ENCODE data around the gene MAP2K5. TPM values are rescaled to one million over a fixed set of nuclear protein-coding genes. Genes with fewer than 3 reads are reported as not detected.

MAP2K5 gene
- total RNA-seq, 2 donors from 2014 or later: 7.4 to 10.2 TPM

DNA sequence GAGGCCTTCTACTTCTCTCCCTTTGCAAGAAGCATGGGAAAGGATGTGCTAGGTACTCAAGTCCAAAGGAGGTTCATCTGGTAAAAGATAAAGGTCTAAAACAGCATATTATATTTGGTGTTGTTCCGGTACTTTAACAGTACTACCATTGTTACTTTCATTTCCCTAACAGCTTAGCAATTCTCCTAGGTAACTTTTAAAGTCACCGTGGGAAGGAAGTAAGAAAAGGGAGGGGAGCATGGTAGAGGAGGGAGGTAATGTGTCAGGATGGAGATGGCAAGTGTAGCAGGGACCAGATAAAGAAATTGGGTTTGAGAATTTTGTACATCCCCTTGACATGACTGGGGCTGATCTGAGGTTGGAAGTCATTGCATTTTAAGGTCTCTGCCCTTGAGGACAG, 193.4 kb downstream of the MAP2K5 start:
- ATAC-seq (ENCODE audit: insufficient number of reproducible peaks, low FRiP score, low read depth): no peak
- TF ChIP-seq, protein P1, sequence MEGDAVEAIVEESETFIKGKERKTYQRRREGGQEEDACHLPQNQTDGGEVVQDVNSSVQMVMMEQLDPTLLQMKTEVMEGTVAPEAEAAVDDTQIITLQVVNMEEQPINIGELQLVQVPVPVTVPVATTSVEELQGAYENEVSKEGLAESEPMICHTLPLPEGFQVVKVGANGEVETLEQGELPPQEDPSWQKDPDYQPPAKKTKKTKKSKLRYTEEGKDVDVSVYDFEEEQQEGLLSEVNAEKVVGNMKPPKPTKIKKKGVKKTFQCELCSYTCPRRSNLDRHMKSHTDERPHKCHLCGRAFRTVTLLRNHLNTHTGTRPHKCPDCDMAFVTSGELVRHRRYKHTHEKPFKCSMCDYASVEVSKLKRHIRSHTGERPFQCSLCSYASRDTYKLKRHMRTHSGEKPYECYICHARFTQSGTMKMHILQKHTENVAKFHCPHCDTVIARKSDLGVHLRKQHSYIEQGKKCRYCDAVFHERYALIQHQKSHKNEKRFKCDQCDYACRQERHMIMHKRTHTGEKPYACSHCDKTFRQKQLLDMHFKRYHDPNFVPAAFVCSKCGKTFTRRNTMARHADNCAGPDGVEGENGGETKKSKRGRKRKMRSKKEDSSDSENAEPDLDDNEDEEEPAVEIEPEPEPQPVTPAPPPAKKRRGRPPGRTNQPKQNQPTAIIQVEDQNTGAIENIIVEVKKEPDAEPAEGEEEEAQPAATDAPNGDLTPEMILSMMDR (IDR thresholded peaks at IDR 0.05): no peak
- Histone ChIP-seq H3K4me1 (ENCODE audit: control insufficient read depth in 1 of 2, low read depth in 2 of 2) (no peaks in the 10 kb centered on the region), H3K27me3 (replicated peaks; ENCODE audit: insufficient read depth) (no peaks in the 10 kb centered on the region), H3K27ac (no peak overlapping the region), H3K4me3 (no peak overlapping the region), H3K9me3 (no peaks in the 10 kb centered on the region), H3K36me3 (no peaks in the 10 kb centered on the region)
- no peak for DNase-seq (ENCODE audit: low spot score)

DNA sequence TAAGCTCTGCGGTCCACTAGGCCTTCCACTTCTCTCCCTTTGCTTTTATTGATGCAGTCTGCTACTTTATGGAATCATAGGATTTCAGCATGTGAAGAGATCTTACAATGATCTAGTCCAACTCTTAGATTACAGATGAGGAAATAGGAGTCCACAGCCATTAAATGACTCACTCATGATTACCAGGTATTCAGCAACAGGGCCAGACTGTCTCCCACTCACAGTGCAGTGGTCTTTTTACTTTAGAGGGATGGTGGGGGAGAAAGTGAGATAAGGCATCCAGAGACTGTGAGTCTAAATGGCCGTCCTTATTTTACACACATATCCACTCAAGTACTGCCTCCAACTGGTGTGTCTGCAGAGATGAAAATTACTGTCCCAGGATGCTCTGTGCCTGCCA, 194.3 kb downstream of the MAP2K5 start:
- H3K4me3 ChIP-seq: no peak overlapping the region
- no peaks in the 10 kb centered on the region for H3K27me3 ChIP-seq (replicated peaks; ENCODE audit: insufficient read depth)
- no peak for ATAC-seq (ENCODE audit: insufficient number of reproducible peaks, low FRiP score, low read depth)
- no peaks in the 10 kb centered on the region for H3K4me1 ChIP-seq (ENCODE audit: control insufficient read depth in 1 of 2, low read depth in 2 of 2)
- H3K27ac ChIP-seq: no peak overlapping the region
- TF ChIP-seq, protein P1 (IDR thresholded peaks at IDR 0.05): no peak
- no peaks in the 10 kb centered on the region for H3K9me3 ChIP-seq
- H3K36me3 ChIP-seq: no peaks in the 10 kb centered on the region
- no peak for DNase-seq (ENCODE audit: low spot score)

DNA sequence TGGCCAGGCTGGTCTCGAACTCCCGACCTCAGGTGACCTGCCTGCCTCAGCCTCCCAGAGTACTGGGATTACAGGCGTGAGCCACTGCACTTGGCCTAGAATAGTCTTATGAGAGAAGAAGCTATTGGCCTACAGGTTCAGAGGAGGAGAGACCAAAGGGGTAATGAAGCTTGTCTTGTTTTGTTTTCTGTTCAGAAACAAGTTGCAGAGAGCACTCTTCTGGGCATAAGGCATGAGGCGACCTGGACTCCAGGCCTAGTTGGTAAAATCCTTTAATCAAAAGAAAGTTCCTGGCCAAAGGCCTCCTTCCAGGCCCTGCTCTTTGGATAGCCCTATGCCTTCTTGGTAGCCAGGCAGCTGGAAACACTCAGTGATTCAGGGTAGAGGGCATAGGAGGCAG, 195.6 kb downstream of the MAP2K5 start:
- Histone ChIP-seq H3K9me3 (no peaks in the 10 kb centered on the region), H3K4me3 (no peak overlapping the region), H3K27ac (no peak overlapping the region), H3K4me1 (ENCODE audit: control insufficient read depth in 1 of 2, low read depth in 2 of 2) (no peaks in the 10 kb centered on the region), H3K36me3 (no peaks in the 10 kb centered on the region), H3K27me3 (replicated peaks; ENCODE audit: insufficient read depth) (no peaks in the 10 kb centered on the region)
- DNase-seq (ENCODE audit: low spot score) (no peak), ATAC-seq (ENCODE audit: insufficient number of reproducible peaks, low FRiP score, low read depth) (no peak)
- TF ChIP-seq, protein P1 (IDR thresholded peaks at IDR 0.05): no peak

DNA sequence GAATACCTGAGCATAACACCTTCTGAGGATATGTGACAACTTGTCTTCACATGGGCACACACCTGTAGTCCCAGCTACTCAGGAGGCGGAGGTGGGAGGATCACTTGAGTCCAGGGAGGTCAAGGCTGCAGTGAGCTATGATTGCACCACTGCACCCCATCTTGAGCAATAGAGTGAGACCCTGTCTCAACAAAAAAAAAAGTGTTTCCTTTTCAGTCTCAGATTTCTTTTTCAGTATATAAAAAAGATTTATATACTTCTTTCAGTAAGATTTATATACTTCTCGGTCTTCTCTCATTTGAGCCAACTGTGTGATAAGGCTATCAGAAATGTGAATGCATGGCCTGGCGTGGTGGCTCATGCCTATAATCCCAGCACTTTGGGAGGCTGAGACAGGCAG, 197.9 kb downstream of the MAP2K5 start:
- Histone ChIP-seq H3K36me3 (no peaks in the 10 kb centered on the region), H3K4me1 (ENCODE audit: control insufficient read depth in 1 of 2, low read depth in 2 of 2) (no peaks in the 10 kb centered on the region), H3K27ac (no peak overlapping the region), H3K27me3 (replicated peaks; ENCODE audit: insufficient read depth) (no peaks in the 10 kb centered on the region), H3K4me3 (no peak overlapping the region), H3K9me3 (no peaks in the 10 kb centered on the region)
- ATAC-seq (ENCODE audit: insufficient number of reproducible peaks, low FRiP score, low read depth) (no peak), DNase-seq (ENCODE audit: low spot score) (no peak)
- TF ChIP-seq, protein P1 (IDR thresholded peaks at IDR 0.05): no peak

DNA sequence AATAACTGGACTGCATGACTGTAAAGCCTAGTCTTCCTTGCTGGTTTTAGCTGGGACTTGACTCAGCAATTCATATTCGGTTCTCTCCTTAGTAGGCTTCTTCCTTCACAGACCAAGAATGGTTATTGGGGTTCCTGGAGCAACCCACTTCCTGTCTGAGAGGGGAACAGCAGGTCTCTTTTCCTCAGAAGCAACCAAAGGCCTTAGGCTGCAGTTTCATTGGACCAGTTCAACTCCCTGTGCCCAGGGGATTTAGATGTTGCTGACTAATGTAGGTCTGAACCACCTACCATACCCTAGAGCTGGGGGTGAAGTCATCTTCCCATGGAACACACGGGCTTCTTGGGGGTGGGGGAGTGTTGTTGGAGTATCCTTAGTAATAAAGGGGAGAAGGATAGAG, 198.8 kb downstream of the MAP2K5 start:
- TF ChIP-seq, protein P1 (IDR thresholded peaks at IDR 0.05): no peak
- H3K27me3 ChIP-seq (replicated peaks; ENCODE audit: insufficient read depth): no peaks in the 10 kb centered on the region
- no peaks in the 10 kb centered on the region for H3K9me3 ChIP-seq
- DNase-seq (ENCODE audit: low spot score) (no peak), ATAC-seq (ENCODE audit: insufficient number of reproducible peaks, low FRiP score, low read depth) (no peak)
- H3K4me3 ChIP-seq: no peak overlapping the region
- H3K4me1 ChIP-seq (ENCODE audit: control insufficient read depth in 1 of 2, low read depth in 2 of 2): no peaks in the 10 kb centered on the region
- no peaks in the 10 kb centered on the region for H3K36me3 ChIP-seq
- H3K27ac ChIP-seq: no peak overlapping the region
